HS-27A (cell line): ENCODE measurements around the gene GLDN.

Source experiments
- DNase-seq: peaks from one replicate; pipeline ENCODE4 v3.0.0-alpha.2; 2012; ENCODE audit warnings: low read depth, missing footprints

Gene GLDN

DNA sequence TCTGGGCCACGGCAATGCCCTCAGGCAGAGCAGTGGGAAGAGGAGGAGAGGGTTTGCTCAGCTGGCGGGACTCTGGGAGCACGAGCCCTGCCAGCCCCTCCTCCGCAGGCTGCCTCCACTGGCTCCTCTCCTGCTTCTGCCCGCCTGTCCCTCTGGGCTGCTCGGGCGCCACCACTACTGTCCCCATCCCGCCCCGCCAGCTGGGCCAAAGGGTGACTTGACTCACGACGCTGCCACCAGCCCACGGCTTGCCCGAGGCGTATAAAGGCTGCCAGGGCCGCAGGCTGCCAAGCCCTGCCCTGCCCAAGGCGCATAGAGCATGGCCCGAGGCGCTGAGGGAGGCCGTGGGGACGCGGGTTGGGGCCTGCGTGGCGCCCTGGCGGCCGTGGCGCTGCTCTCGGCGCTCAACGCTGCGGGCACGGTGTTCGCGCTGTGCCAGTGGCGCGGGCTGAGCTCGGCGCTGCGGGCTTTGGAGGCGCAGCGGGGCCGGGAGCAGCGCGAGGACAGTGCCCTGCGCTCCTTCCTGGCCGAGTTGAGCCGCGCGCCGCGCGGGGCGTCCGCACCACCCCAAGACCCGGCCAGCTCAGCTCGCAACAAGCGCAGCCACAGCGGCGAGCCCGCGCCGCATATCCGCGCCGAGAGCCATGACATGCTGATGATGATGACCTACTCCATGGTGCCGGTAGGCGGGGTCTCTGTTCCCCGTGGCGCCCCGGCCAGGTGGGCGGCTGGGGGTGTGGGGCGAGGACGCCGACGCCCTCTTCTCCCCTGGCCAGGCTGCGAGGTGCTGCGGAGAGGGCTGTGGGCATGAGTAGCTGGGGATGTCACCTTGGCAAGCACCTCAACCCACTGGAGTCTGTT lies at the start of gene GLDN:
TSS of gene GLDN (plus strand) at position 290 of the 861 bp plus-strand sequence. CDS start at position 320, 30 bp downstream.
- no peak for DNase-seq

DNA sequence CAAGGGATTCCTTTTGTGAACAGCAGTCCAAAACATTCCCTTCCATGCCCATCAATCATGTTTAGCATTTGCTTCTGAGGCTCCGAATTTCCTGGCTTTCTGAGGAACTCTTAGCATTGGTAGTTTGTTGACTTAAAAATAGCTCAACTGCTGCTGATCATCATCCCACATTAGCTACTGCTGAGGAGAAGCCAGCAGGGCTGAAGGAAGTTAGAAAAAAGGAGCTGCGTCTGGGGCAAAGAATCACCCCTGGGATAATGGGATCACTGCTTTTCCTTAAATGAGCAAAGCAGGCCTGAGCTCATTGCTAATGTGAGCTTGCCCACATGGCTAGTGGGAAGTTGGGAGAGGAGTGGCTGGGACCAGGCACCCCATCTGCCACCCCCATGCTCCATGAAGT lies 42.8 kb upstream of the GLDN start:
- DNase-seq: no peak

DNA sequence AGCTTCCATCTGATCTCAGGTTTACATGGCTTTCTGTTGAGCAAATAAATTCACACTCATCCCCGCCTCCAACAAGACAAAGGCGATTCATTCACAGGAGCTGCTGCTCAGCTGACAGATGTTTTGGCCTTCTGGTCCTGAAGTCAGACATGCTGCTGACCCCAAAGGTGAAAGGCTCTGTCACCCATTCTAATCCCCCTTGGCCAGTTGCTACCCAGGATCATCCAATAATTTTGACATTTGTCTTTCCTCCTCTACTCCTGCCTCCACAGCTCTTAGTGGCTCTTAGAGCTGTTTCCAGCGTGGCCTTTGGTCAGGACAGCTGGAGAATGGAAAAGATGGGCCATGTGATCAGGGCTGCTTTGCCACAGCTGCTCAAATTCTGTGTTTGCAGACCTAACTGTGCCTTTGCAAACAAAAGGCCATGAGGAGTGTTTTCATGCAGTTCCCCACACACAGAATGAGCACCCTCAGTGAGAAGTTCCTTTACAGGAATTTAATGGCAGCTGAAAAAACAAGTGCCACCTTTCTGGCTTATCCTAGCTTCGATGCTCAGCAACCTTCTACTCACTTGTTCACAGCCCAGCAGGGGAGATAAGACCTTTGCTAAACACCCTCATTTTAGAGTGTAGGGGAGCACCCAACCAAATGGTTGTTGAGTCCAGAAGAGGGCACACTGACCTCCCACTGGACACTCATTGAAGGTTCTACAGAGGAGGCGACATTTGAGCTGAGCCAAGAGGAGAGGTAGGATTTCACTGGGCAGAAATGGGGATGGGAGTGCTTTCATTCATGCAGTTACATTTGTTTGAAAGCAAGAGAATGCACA lies 42.1 kb upstream of the GLDN start:
- DNase-seq: no peak

DNA sequence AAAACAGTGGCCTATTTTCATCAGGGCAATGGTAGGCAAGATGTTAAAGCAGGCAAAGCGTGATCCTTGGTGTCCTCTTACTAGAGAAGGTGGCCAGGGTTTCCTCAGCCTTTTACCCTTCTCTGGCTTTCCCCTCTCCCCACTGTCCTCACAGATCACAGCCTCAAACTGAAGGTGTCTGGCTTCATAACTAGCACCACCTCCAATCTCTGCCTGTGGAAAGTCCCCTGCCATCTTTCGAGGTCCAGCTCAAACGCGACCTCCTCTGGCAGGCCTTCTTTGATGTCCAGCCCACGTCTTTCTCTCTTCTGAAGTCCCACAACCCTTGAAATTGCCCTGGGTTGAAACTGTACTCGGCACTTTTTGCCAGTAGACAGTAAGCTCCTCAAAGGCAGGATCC lies 39.0 kb upstream of the GLDN start:
- DNase-seq: no peak

DNA sequence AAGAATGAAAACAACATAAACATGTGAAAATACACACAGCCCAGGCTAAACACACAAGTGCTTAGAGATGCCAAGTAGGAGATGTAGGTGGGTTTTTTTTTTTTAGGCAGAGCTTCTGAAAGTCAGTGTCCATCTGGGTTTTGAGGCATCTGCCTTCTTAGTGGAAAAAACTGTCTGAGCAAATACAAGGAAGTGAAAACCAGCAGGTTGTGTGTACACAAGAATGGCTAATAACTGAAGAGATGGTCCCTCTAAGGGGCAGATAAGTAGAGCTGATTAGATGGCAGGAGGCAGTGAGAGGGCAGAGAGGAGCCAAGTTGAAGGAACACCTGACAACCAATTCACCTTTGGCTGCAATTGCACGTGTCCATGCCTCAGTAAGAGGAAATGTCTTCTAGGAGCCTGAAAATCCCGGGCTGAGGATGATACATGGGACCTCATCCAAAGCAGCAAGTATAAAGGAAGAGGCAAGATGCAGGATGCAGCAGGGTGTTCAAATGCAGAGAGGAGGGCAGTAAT lies 37.9 kb upstream of the GLDN start:
- DNase-seq: no peak

DNA sequence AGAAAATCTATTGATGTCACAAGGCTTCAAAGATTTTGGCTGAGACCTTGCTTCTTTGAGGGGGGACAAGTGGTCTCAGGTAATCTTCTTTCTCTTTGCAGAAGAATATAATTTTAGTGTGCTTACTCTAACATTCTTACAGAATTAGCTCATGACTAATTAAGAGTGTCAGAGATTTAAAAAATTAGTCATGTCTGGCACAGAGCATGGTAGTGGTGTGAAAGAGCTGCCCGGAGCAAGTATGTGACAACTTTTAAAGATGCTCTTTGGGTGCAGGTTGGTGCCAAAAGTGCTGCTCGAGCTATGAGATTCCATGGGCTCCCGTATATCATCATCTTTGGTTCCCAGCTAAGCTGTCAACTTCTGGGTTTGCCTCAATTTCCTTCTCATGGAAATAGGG lies 34.1 kb upstream of the GLDN start:
- no peak for DNase-seq

DNA sequence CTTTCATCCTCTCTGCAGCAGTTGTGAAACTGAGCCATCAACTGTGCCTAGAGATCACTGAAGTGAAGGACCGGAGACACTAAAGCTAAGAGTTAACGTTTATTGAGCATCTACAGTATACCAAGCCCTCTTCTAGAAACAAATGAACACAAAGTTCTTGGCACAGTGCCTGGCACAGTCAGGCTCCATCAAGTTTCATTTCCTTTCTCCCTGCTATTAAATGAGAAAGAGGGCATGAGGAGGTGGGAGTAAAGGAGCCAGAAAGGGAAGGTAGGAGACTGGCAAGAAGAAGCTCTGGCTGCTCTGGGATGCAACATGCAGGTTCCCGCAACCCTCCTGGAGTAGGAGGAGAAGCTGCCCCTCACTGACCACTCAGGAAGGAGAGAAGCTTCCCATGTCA lies 33.6 kb upstream of the GLDN start:
- no peak for DNase-seq

DNA sequence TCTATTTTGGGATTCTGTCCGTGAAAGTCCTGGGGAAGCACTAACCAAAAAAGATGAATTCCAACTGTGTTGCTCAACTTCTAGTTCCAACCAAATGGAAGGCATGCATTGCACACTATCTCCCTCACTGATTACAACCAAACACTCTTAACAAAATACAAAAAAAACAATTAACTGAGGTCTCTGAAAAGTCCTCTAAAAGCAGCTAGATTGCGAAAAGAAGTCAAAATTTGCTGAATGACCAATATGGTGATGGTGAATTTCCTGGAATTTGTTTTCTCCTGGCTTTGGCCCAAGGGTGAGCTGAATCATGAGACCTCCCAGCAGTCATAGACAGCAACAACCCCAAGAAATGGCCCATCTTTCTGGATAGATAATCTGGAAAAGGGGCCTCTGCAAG lies 31.4 kb upstream of the GLDN start:
- DNase-seq: no peak

DNA sequence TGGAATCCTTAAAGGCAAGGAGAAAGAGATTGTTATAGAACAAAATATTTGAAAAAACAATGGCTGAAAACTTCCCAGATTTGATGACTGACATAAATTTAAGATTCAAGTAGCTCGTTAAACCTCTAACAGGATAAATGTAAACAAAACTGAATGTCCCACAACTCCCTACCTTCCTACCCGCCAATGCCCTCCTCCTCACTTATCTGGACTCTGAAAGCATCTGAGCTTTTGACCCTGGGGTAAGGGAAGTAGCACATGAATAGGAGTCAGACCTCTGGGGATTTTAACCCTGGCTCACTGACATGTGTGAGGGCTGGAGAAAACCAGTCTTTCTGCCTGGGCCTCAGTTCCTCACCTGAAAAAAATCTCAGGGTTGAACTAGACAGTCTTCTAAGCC lies 29.9 kb upstream of the GLDN start:
- DNase-seq: no peak

DNA sequence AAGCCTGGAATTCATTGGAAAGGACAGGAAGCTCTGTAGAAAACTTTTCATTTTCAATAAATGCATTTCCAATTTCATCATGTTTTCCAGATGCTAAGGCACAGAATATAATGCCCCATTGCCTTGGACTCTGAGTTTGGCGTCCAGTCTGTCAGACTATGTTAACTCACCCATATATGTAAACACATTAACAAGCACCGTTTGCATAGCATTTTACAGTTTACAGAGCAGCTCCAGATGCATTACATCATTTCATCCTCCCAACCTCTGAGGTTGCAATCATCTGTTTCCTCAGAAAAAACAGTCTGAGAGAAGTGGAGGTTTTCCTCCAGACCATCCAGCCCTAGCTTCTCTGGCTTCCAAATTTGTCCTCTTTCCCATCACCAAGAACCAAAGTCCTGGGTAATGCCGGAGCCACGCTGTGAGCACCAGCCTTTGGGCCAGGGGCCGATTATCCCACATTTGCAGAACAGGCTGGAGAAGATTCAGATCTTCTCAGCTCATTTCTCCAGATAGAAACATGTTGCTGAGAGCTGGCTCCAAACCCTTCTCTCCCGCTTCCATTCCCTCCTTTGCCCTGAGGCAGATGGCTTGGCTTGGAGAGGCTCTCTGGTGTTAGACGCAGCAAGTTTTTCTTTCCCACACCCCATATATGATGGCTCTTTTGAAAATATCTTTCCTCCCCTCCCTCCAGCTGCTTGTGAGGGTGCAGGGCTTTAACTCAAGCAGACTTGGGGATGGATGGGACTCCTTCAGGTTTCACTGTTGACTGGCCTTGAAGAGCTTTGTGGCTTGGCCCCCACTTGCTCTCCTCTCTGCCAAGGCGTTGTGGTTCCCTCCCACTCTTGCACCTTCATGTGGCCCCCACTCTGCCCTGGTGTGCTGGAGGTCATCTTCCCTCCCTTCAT lies 29.0 kb upstream of the GLDN start:
- no peak for DNase-seq

DNA sequence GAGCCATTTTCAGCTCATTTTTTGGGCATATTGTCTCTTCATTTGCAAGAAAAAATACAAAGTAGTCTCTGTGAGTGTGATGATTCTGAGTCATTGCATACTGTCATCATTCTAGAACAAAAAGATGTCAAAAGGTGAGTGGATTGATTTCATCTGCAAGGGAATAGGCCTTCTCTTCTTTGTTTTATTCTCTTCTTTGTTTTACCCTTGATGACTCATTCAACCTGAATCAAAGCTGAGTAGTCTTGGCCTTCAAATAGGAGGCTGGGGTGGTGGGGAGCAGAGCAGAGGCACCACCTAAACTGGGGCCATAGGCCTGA lies 28.4 kb upstream of the GLDN start:
- no peak for DNase-seq

DNA sequence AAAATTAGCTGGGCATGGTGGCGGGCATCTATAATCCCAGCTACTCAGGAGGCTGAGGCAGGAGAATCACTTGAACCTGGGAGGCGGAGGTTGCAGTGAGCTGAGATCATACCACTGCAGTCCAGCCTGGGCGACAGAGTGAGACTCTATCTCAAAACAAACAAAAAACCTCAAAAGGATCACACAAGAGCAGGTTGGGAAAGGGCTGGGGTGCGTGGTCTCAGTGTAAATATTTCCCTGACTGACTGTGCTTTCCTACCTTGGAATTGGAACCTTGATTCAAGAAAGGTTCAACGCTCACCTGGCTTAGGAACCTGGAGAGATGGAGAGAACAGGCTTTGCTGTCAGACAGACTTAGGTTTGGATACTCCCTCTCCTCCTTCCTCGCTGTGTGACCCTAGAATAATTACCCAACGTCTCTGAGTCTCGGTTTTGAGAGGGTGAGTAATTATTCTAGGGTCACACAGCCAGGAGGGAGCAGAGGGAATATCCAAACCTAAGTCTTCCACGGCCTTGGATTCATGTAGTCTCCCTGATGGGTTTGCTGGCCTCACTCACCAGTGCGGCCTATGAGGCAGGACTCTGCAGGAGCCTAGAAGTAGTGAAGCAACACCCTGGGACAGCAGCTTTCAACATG lies 27.7 kb upstream of the GLDN start:
- no peak for DNase-seq

DNA sequence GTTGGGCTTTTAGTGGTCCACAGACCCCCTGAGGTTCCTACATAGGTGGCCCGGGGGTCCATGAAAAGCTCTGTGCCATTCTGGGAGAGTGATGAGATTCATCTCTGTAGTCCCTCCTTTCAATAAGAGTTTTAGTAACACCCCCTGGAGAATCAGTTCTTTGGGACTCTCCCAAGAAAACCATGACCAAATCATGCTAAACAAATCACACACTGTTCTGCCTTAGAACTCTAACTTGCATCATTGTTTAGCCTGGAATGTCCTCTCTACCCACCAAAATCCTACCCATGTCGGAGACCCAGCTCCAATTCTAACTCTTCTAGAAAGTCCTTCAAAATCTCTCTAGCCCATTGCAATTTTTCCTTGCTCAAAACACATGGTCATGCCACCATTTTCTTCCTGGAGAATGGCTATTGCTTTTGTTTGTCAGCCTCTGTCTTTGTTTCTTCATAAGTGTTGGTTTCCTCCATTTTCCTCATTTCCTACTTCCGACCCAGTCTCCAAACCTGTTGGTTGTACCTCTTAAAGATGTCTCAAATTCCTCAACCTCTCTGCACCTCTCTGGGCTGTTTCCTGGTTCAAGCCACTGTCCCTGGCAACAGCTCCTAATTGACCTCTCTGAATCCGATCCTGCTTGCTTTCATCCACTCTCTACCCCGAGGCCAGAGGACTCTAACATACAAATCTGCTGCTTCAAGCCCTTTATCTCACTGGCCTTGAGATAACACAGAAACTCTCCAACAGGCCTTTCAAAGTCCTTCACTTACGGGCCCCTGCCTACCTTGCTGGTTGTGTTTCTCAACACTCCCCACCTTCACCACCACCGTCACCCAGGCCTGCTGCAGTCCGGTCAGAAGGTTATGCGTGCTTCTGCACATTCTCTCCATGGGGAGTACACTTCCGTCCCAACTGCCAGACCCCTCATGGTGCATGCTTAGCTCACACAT lies 26.8 kb upstream of the GLDN start:
- DNase-seq: no peak

DNA sequence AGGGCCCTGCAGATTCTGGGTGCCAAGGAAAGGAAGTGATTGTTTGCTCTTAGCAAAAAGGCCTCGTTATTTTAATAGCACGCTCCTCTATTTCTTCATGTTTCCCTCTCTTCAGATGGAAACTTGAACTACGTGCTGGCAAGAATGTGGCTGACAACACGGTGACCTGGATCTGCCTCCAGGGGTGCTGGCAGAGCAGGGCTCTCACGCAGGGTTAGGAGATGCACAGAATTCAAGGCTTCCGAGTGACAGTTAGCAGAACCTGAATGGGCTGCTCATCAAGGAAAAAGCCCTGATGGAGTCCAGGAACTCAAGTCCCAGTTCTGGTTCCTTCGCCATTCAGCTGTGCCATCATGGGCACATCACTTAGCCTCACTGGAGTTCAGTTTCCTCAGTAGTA lies 25.7 kb upstream of the GLDN start:
- no peak for DNase-seq

DNA sequence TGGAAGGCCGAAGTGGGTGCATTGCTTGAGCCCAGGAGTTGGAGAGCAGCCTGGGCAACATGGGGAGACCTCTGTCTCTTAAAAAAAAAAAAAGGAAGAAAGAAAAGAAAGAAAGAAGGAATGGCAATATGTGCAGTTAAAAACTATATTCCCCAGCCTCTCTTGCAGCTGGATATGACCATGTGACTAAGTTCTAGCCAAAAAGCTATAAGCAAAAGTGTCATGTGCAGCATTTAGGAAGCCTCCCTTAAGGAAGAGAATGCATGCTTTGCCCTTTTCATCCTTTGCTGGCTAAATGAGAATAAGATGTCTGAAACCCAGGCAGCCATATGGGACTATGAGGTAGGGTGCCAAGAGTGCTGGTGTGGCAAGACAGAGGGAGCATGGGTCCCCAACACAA lies 24.8 kb upstream of the GLDN start:
- DNase-seq: no peak

DNA sequence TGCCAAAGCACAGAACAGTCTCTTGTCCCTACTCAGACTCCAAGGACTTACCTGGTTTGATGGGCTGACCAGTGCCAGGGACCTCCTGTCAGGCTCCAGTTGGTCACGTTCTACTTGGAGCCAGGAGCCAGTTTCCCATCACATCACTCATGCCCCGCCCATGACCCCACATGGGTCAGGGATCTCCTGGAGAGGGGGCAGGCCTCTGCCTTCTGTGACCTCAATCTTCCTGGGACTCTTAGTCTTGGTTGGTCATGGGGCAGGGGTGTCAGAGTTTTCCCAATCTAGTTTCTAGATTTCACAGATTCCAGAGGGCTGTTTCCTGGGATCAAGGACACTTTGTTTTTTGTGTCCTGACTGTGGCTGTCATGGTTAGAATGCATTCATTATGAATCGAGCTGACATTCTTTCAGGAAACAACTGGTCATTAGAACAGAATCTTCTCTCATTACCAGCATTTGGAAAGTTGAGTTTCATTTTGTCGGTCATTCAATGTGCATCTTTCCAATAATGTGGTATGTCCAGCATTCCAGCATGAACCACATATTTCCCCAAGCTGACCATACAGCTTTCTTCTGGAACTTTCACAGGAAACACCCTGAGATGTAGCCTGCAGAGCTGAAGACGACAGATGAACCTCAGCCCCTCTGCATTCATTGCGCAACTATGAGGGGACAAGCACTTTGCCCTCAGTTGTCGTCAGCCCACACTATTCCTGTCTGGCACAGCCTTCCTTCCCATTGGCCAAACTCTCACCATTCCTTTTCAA lies 22.9 kb upstream of the GLDN start:
- DNase-seq: no peak

DNA sequence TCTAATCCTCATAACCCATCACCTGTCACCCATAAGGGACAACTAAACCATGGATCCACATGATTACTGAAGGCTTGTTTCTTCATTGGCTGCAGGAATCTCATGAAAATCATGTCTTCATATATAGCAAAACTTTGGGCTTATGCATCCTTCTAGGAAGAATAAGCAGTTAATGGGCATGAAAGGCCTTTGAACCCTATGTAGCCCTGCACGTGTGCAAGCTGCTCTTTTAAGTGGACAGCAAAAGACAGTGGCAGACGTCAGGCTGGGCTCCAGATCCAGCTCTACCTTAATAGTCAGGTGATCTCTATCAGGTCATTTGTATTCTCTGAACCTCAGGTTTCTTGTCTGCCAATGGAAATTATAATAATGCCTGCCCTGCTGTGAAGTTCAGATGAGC lies 21.9 kb upstream of the GLDN start:
- no peak for DNase-seq

DNA sequence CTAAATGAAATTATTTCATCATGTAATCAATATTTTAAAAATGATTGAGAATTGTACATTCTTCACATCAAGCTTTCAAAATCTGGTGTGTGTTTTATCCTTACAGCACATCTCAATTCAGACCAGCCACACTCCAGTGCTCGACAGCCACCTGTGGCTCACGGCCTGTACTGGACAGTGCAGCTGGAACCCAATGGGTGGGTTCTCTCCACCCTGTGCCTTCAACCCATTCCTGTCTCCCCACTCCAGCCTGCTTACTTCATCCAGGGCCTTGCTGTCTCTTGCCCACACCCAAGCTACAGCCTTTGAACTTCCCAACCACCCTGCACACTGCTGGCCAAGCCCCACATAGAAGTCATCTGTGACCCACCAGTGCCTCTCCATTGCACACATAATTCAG lies 20.6 kb upstream of the GLDN start:
- no peak for DNase-seq

DNA sequence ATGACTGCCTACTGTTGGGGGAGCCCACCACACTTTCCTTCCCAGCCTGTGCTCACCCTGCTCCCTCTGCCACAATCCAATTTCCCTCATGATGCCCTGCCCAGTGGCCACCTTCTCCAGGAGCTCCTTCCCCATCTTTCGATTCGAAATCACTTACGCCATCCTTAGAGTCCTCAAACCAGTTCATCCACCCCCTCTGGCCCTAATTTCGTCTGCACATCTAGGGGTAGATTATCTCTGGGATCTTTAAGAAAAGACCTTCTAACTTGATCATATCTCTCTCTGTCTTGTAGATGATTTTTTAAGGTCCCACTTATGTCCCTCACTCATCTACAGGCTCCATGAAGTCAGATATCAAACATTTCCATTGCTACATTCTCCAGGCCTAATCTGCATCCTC lies 20.1 kb upstream of the GLDN start:
- DNase-seq: no peak
